ENCODE measurements around the gene MED13L.

The MED13L gene

GRCh38 chr12:116104167-116104767 lies 173.2 kb downstream of the MED13L start:
- no peak for TF ChIP-seq CTCF (IDR thresholded peaks at IDR 0.05; ENCODE audit: low read depth, low read length, missing control alignments)
- DNase-seq (ENCODE audit: low read depth), result no peak
- H3K4me3 ChIP-seq (ENCODE audit: low read depth, low read length), result no peak overlapping the region

GRCh38 chr12:116101991-116102390 lies 175.5 kb downstream of the MED13L start:
- no peak for DNase-seq (ENCODE audit: low read depth)
- no peak for TF ChIP-seq CTCF (IDR thresholded peaks at IDR 0.05; ENCODE audit: low read depth, low read length, missing control alignments)
- H3K4me3 ChIP-seq (ENCODE audit: low read depth, low read length), result no peak overlapping the region

DNA sequence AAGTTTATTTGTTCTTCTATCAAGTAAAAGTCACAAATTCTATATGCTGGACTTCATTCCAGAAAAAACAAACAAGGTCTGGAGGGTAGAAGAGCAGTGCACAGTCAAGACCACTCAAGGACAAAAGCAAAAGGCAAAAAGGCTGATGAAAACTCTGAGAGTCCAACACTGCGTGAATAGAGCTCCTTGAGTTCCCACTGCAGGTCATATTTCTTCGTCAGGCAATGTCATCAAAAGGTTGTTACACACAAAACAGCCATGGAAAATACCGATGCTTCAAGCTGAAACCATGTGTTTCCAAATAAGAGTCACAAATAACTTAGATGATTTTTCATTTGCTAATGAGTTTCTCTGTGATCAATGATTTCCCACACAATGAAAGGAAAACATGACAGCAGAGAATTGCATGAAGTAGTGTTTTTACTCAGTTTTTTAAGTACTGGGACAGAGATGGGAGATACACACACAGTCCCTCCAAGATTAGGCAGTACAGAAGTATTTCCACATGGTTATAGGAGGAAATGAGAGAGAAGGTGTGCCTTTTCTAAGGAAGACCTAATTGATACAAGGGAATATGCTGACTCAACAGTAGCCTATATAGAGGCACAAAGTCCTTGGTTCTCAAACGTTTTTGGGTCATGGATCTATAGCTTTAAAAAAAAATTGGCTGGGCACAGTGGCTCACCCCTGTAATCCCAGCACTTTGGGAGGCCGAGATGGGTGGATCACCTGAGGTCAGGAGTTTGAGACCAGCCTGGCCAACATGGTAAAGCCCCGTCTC lies 177.7 kb downstream of the MED13L start:
- TF ChIP-seq CTCF (IDR thresholded peaks at IDR 0.05; ENCODE audit: low read depth, low read length, missing control alignments), result no peak
- H3K4me3 ChIP-seq (ENCODE audit: low read depth, low read length), result no peak overlapping the region
- DNase-seq (ENCODE audit: low read depth), result no peak

- no peak for TF ChIP-seq CTCF (IDR thresholded peaks at IDR 0.05; ENCODE audit: low read depth, low read length, missing control alignments)
- H3K4me3 ChIP-seq (ENCODE audit: low read depth, low read length), result no peak overlapping the region
- no peak for DNase-seq (ENCODE audit: low read depth)
These were observed 180.6 kb downstream of the MED13L start for GRCh38 chr12:116096874-116097273.

DNA sequence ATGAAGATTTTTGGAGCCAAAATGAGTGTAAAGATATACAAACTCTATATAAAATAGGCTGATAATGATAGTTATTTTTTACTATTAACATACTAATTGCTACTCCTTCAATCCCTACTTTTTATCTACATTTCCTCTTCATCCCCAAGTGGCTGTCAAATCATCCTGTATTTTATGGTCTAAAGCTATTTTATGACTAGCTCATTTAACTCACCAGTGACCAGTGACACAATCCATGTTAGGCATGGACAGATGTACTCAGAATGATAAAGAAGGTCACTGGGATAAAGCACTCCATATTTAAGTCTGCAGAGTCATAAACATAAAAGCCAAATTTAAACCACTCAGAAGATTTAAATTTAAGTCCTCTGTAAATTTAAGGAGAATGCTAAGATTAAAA lies 183.0 kb downstream of the MED13L start:
- DNase-seq (ENCODE audit: low read depth), result no peak
- no peak overlapping the region for H3K4me3 ChIP-seq (ENCODE audit: low read depth, low read length)
- TF ChIP-seq CTCF (IDR thresholded peaks at IDR 0.05; ENCODE audit: low read depth, low read length, missing control alignments), result no peak

GRCh38 chr12:116093915-116094314 lies 183.6 kb downstream of the MED13L start:
- H3K4me3 ChIP-seq (ENCODE audit: low read depth, low read length), result no peak overlapping the region
- no peak for TF ChIP-seq CTCF (IDR thresholded peaks at IDR 0.05; ENCODE audit: low read depth, low read length, missing control alignments)
- DNase-seq (ENCODE audit: low read depth), result no peak

DNA sequence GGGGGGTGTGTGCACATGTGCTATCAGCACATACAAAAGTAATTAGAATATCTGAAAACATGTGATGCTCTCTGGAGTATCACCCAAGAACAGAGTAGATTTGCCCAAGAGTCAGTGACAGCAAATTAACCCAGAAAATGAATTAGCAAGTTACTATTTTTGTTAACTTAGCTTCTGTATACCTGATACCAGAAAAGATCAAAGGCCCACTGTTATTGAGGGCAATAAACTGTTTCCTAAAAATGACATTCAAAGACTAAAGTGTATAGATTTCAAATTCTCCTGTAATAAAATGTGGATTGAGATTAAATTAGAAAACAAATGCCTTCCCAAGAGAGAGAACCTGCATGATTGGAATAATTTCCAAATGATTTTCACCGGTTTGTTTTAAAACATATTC lies 184.7 kb downstream of the MED13L start:
- TF ChIP-seq CTCF (IDR thresholded peaks at IDR 0.05; ENCODE audit: low read depth, low read length, missing control alignments), result no peak
- no peak for DNase-seq (ENCODE audit: low read depth)
- no peak overlapping the region for H3K4me3 ChIP-seq (ENCODE audit: low read depth, low read length)

Measured in GM12864 (cell line).